ENCODE data around the gene FBXL17. TPM values are rescaled to one million over a fixed set of nuclear protein-coding genes. Genes with fewer than 3 reads are reported as not detected.

The FBXL17 gene
- total and polyA plus RNA-seq, 4 donors, result 2.1 to 14.1 (median 6.3) TPM

DNA sequence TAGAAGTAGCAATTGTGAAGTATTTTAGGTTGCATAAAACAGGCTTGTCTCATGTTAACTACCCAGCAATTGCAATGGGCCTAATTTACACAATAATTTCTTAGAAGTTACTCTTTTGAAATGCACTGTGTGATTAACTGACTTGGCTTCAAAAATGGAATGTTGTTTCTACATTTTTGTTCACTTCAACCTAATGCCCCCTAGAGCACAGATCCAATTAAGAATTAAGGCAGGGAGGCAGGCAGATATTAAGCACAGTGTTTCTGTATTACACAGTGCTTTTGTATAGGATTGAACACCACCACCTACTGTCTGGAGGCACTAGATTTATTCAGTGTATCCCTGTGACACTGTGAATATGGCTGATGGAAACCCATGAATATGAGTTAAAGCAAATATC lies 302.1 kb downstream of the FBXL17 start:
- H3K9ac ChIP-seq (ENCODE audit: low read depth in 1 of 2, low read length in 2 of 2), result no peak overlapping the region

GRCh38 chr5:108078882-108079281 lies 303.0 kb downstream of the FBXL17 start:
- TF ChIP-seq JUND (IDR thresholded peaks at IDR 0.05), result no peak
- no peak for TF ChIP-seq YY1 (IDR thresholded peaks at IDR 0.05)
- TF ChIP-seq HNF4A (conservative IDR thresholded peaks at IDR 0.05), result no peak
- TF ChIP-seq ZBTB33 (IDR thresholded peaks at IDR 0.05), result no peak
- TF ChIP-seq HNF4G (IDR thresholded peaks at IDR 0.05), result no peak
- no peak for TF ChIP-seq SP1 (IDR thresholded peaks at IDR 0.05)
- no peak for TF ChIP-seq NR2F2 (IDR thresholded peaks at IDR 0.05)
- no peak for TF ChIP-seq EGR1 (IDR thresholded peaks at IDR 0.05; ENCODE audit: low read depth in 2 of 2)
- TF ChIP-seq RAD21 (IDR thresholded peaks at IDR 0.05), result no peak
- no peak for TF ChIP-seq REST (IDR thresholded peaks at IDR 0.05)
- no peak for TF ChIP-seq FOXA1 (IDR thresholded peaks at IDR 0.05)
- no peak for TF ChIP-seq RXRA (IDR thresholded peaks at IDR 0.05)
- no peak for TF ChIP-seq ATF3 (IDR thresholded peaks at IDR 0.05)
- TF ChIP-seq FOXA2 (IDR thresholded peaks at IDR 0.05), result no peak
- TF ChIP-seq TAF1 (conservative IDR thresholded peaks at IDR 0.05), result no peak
- TF ChIP-seq CTCF (IDR thresholded peaks at IDR 0.05; ENCODE audit: low read depth, low read length, missing input control), result no peak
- TF ChIP-seq GABPA (IDR thresholded peaks at IDR 0.05 in 1 of 2, conservative IDR thresholded peaks at IDR 0.05 in 1 of 2), result no peak
- TF ChIP-seq MAX (IDR thresholded peaks at IDR 0.05), result no peak
- Histone ChIP-seq H3K4me3 (ENCODE audit: low read depth in 1 of 3, low read length in 3 of 3) (no peak overlapping the region), H3K27me3 (ENCODE audit: control insufficient read depth in 4 of 4, insufficient read depth in 4 of 4, low read length in 3 of 4) (no peaks in the 10 kb centered on the region), H3K9me3 (ENCODE audit: control insufficient read depth in 4 of 4, low read length in 3 of 4) (no peaks in the 10 kb centered on the region), H3K4me1 (ENCODE audit: control insufficient read depth in 4 of 4, insufficient read depth in 4 of 4, low read length in 3 of 4) (no peaks in the 10 kb centered on the region), H3K27ac (ENCODE audit: low read depth in 1 of 2, low read length in 2 of 2) (no peak overlapping the region), H3K9ac (ENCODE audit: low read depth in 1 of 2, low read length in 2 of 2) (no peak overlapping the region), H3K36me3 (ENCODE audit: control insufficient read depth in 4 of 4, insufficient read depth in 3 of 4, low read depth in 1 of 4, low read length in 3 of 4) (no peaks in the 10 kb centered on the region)
- DNase-seq (ENCODE audit: low spot score), result no peak
- 89% methylated on average over 1 of the region's 1 CpG for WGBS

More for the DNA sequence above, 302.1 kb downstream of the FBXL17 start:
- DNase-seq (ENCODE audit: low spot score), result no peak
- TF ChIP-seq FOXA1 (IDR thresholded peaks at IDR 0.05) (no peak), RXRA (IDR thresholded peaks at IDR 0.05) (no peak), CTCF (IDR thresholded peaks at IDR 0.05; ENCODE audit: low read depth, low read length, missing input control) (no peak), EGR1 (IDR thresholded peaks at IDR 0.05; ENCODE audit: low read depth in 2 of 2) (no peak), TAF1 (conservative IDR thresholded peaks at IDR 0.05) (no peak), JUND (IDR thresholded peaks at IDR 0.05) (no peak), MAX (IDR thresholded peaks at IDR 0.05) (no peak), YY1 (IDR thresholded peaks at IDR 0.05) (no peak)
- Histone ChIP-seq H3K4me3 (ENCODE audit: low read depth in 1 of 3, low read length in 3 of 3) (no peak overlapping the region), H3K36me3 (ENCODE audit: control insufficient read depth in 4 of 4, insufficient read depth in 3 of 4, low read depth in 1 of 4, low read length in 3 of 4) (no peaks in the 10 kb centered on the region), H3K9me3 (ENCODE audit: control insufficient read depth in 4 of 4, low read length in 3 of 4) (no peaks in the 10 kb centered on the region), H3K27ac (ENCODE audit: low read depth in 1 of 2, low read length in 2 of 2) (no peak overlapping the region), H3K4me1 (ENCODE audit: control insufficient read depth in 4 of 4, insufficient read depth in 4 of 4, low read length in 3 of 4) (no peaks in the 10 kb centered on the region), H3K27me3 (ENCODE audit: control insufficient read depth in 4 of 4, insufficient read depth in 4 of 4, low read length in 3 of 4) (no peaks in the 10 kb centered on the region)

All from liver (tissue), 9 donors.